Fibroblast of lung (primary cell): ENCODE data around the gene TIMM50. TPM values are rescaled to one million over a fixed set of nuclear protein-coding genes. Genes with fewer than 3 reads are reported as not detected.
A peak's percentile ranks its signal among the peaks of the same experiment; 100 is the strongest.

Source experiments
- DNase-seq, 2 donors: peaks; one replicate each; pipeline versions ENCODE4 v3.0.0 to v3.0.0-alpha.2; 2010; ENCODE audit warnings: low read depth in 2 of 2
- H2AFZ ChIP-seq: 2 replicates; pipeline ENCODE4 v1.5.1; 2012; ENCODE audit warnings: low read length, control low read depth, inconsistent platforms
- H3K27ac ChIP-seq: 2 replicates; pipeline ENCODE4 v1.5.1; 2011; ENCODE audit warnings: low read length, control low read depth; ENCODE audit not compliant: insufficient read depth
- H3K27me3 ChIP-seq: 2 replicates; pipeline ENCODE4 v1.5.1; 2011; ENCODE audit warnings: mild to moderate bottlenecking, low read length; ENCODE audit not compliant: control insufficient read depth, insufficient read depth
- H3K36me3 ChIP-seq: 2 replicates; pipeline ENCODE4 v1.5.1; 2011; ENCODE audit warnings: low read length; ENCODE audit not compliant: control insufficient read depth, insufficient read depth
- H3K4me1 ChIP-seq: 2 replicates; pipeline ENCODE4 v1.5.1; 2011; ENCODE audit warnings: low read length; ENCODE audit not compliant: control insufficient read depth, insufficient read depth; ENCODE audit errors: extremely low read depth
- H3K4me2 ChIP-seq: 2 replicates; pipeline ENCODE4 v1.5.1; 2011; ENCODE audit warnings: low read length, control low read depth; ENCODE audit not compliant: insufficient read depth; ENCODE audit errors: extremely low read depth
- H3K4me3 ChIP-seq, 4 experiments: fragments of 200-600 bp in 1 of 4; sonication (generic) in 1 of 4; replicated peaks in 1 of 4; 2 replicates each; pipeline ENCODE4 v1.5.1; 2011 to 2016; ENCODE audit warnings: low read length in 4 of 4, low read depth in 3 of 4, mild to moderate bottlenecking in 3 of 4, control low read depth in 2 of 4, inconsistent platforms in 1 of 4, mixed read lengths in 1 of 4; ENCODE audit not compliant: insufficient read depth in 1 of 4; ENCODE audit errors: control extremely low read depth in 1 of 4
- H3K79me2 ChIP-seq: 2 replicates; pipeline ENCODE4 v1.5.1; 2012; ENCODE audit warnings: mild to moderate bottlenecking, low read length, inconsistent platforms; ENCODE audit not compliant: control insufficient read depth, insufficient read depth
- H3K9ac ChIP-seq: 2 replicates; pipeline ENCODE4 v1.5.1; 2011; ENCODE audit warnings: mild to moderate bottlenecking, low read length, control low read depth; ENCODE audit not compliant: insufficient read depth
- H3K9me3 ChIP-seq: 2 replicates; pipeline ENCODE4 v1.5.1; 2012; ENCODE audit warnings: low read depth, low read length; ENCODE audit not compliant: control insufficient read depth, insufficient read depth
- H4K20me1 ChIP-seq: 2 replicates; pipeline ENCODE4 v1.5.1; 2011; ENCODE audit warnings: low read length; ENCODE audit not compliant: control insufficient read depth, insufficient read depth; ENCODE audit errors: extremely low read depth
- EZH2 ChIP-seq: IDR thresholded peaks from 2 replicates; pipeline ENCODE4 v1.5.1; 2012; ENCODE audit warnings: low read length, control low read depth, mild to moderate bottlenecking; ENCODE audit errors: missing control alignments
- polyA plus RNA-seq, 2 donors: library from polyadenylated mRNA; depleted of rRNA in 1 of 2; stranded (reverse) in 1 of 2; unstranded in 1 of 2; fragments of >200 nt; gene quantifications; 2 replicates each; pipeline ENCODE4 v1.2.1, GENCODE V29; 2011 to 2012; ENCODE audit warnings: missing spikeins in 1 of 2
- total RNA-seq: library from RNA; depleted of rRNA; stranded (reverse); fragments of >200 nt; gene quantifications from 2 replicates; pipeline ENCODE4 v1.2.1, GENCODE V29; 2014
- TF ChIP-seq, protein P1 (sequence below), 2 donors: IDR thresholded peaks in 1 of 2; conservative IDR thresholded peaks in 1 of 2; 1 replicate in 1 of 2; 2 replicates in 1 of 2; pipeline ENCODE4 v1.5.1; 2011 to 2012; ENCODE audit warnings: low read length in 2 of 2, control low read depth in 1 of 2, inconsistent platforms in 1 of 2, low read depth in 1 of 2, mild to moderate bottlenecking in 1 of 2

TIMM50 gene
- total and polyA plus RNA-seq, 2 donors (not counting 1 experiment from before 2014, with no cell fraction given) = 43.5 to 45.7 TPM

GRCh38 chr19:39507715-39508364 is 27.2 kb downstream of the TIMM50 start:
- DNase-seq = no peak
- Histone ChIP-seq H3K9me3 (no peaks in the 10 kb centered on the region), H3K4me1 (no peaks in the 10 kb centered on the region), H3K27me3 (peaks cover 24% of the 10 kb centered on the region), H3K79me2 (no peaks in the 10 kb centered on the region), H4K20me1 (no peaks in the 10 kb centered on the region), H3K9ac (no peak overlapping the region), H3K36me3 (no peaks in the 10 kb centered on the region), H2AFZ (peak overlapping the region; percentile 69), H3K4me3 (peak overlapping the region in 3 of 4 experiments; percentile 30 to 52 (median 46)), H3K4me2 (peak overlapping the region; percentile 62), H3K27ac (no peak overlapping the region)
- TF ChIP-seq, protein P1, sequence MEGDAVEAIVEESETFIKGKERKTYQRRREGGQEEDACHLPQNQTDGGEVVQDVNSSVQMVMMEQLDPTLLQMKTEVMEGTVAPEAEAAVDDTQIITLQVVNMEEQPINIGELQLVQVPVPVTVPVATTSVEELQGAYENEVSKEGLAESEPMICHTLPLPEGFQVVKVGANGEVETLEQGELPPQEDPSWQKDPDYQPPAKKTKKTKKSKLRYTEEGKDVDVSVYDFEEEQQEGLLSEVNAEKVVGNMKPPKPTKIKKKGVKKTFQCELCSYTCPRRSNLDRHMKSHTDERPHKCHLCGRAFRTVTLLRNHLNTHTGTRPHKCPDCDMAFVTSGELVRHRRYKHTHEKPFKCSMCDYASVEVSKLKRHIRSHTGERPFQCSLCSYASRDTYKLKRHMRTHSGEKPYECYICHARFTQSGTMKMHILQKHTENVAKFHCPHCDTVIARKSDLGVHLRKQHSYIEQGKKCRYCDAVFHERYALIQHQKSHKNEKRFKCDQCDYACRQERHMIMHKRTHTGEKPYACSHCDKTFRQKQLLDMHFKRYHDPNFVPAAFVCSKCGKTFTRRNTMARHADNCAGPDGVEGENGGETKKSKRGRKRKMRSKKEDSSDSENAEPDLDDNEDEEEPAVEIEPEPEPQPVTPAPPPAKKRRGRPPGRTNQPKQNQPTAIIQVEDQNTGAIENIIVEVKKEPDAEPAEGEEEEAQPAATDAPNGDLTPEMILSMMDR (conservative IDR thresholded peaks at IDR 0.05 in 1 of 2, IDR thresholded peaks at IDR 0.05 in 1 of 2; ENCODE audit: low read depth in 1 of 2, low read length in 2 of 2) = no peak
- peak; percentile 67 for TF ChIP-seq EZH2

DNA sequence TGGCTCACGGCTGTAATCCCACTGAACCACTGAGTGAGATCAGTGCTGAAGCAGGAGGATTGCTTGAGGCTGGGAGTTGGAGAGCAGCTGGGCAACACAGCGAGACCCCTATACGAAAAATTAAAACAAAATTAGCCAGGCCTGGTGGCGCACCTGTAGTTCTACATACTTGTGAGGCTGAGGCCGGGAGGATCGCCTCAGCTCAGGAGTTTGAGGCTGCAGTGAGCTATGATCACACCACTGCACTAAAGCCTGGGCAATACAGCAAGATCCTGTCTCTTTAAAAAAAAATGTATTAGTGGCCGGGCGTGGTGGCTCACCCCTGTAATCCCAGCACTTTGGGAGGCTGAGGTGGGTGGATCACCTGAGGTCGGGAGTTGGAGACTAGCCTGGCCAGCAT is 28.0 kb downstream of the TIMM50 start:
- H3K27me3 ChIP-seq = peaks cover 30% of the 10 kb centered on the region
- TF ChIP-seq, protein P1 (conservative IDR thresholded peaks at IDR 0.05 in 1 of 2, IDR thresholded peaks at IDR 0.05 in 1 of 2; ENCODE audit: low read depth in 1 of 2, low read length in 2 of 2) = no peak
- TF ChIP-seq EZH2 = no peak
- no peaks in the 10 kb centered on the region for H4K20me1 ChIP-seq
- H3K36me3 ChIP-seq = no peaks in the 10 kb centered on the region
- no peak overlapping the region for H3K4me3 ChIP-seq
- H3K9me3 ChIP-seq = no peaks in the 10 kb centered on the region
- no peak overlapping the region for H3K4me2 ChIP-seq
- no peaks in the 10 kb centered on the region for H3K4me1 ChIP-seq
- H3K79me2 ChIP-seq = no peaks in the 10 kb centered on the region
- DNase-seq = no peak
- H3K27ac ChIP-seq = no peak overlapping the region
- no peak overlapping the region for H3K9ac ChIP-seq
- no peak overlapping the region for H2AFZ ChIP-seq

DNA sequence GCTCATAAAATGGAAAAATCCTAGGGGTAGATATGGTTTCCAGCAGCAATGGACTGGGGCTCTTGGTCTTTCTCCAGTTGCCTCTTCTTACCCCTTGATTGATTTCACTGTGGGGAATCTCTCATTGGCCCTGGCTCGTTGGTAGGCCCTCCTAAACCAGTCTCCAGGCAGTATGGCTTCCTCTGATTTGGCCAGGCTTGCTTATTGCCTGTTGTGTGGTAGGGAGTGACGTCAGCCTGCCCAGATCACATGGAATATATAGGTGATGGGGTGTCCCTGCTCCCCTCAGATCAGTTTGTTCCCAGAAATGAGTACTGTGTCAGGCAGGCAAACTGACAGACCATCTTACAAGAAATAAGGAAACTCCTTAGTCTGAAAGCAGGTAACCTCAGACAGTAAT is 28.6 kb downstream of the TIMM50 start:
- no peak for DNase-seq
- Histone ChIP-seq H3K79me2 (no peaks in the 10 kb centered on the region), H3K9ac (no peak overlapping the region), H3K27me3 (peaks cover 34% of the 10 kb centered on the region), H2AFZ (no peak overlapping the region), H3K4me3 (no peak overlapping the region), H4K20me1 (no peaks in the 10 kb centered on the region), H3K4me1 (no peaks in the 10 kb centered on the region), H3K9me3 (no peaks in the 10 kb centered on the region), H3K4me2 (no peak overlapping the region), H3K36me3 (no peaks in the 10 kb centered on the region), H3K27ac (no peak overlapping the region)
- TF ChIP-seq EZH2 = no peak
- TF ChIP-seq, protein P1 (conservative IDR thresholded peaks at IDR 0.05 in 1 of 2, IDR thresholded peaks at IDR 0.05 in 1 of 2; ENCODE audit: low read depth in 1 of 2, low read length in 2 of 2) = no peak
